Tongue (tissue), 2 donors: ENCODE data around the gene SSR1. TPM values are rescaled to one million over a fixed set of nuclear protein-coding genes. Genes with fewer than 3 reads are reported as not detected.

Experiments used
- DNase-seq: peaks from one replicate; pipeline ENCODE4 v3.0.0-alpha.2; 2015
- total RNA-seq: library from RNA; depleted of rRNA; stranded (reverse); fragments of >200 nt; gene quantifications from one replicate; pipeline ENCODE4 v1.2.3, GENCODE V29; 2014

SSR1 gene
- total RNA-seq, 1 donor from 2014 or later: 60.5 TPM

DNA sequence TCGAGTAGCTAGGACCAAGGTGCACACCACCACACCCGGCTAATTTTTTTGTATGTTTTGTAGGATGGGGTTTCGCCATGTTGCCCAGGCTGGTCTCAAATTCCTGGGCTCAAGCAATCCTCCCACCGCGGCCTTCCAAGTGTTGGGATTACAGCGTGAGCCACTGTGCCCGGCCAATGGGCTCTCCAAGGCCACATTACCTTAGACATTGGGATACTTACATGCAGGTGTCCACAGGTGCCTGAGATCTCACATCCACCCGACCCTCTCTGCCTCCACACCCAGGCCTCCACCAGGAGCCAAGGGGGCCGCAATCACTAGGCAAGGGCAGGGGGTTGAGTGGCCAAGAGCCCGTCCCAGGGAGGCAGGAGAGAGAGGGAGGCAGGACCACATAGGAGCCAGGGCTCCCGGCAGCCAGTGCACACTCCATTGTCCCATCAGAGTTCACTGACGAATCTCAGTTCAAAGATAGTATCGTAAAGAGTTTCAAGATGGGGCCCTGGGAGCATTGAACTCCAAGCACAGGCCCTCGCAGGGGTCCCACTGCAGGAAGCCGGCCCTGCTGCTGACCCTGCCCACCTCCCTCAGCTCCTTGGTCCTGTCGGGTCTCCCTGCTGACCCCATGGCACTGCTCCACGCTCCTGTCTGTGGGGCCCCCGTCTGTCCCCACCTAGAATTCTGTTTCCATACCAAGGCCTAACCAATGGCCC lies 55.3 kb downstream of the SSR1 start:
- no peak for DNase-seq

DNA sequence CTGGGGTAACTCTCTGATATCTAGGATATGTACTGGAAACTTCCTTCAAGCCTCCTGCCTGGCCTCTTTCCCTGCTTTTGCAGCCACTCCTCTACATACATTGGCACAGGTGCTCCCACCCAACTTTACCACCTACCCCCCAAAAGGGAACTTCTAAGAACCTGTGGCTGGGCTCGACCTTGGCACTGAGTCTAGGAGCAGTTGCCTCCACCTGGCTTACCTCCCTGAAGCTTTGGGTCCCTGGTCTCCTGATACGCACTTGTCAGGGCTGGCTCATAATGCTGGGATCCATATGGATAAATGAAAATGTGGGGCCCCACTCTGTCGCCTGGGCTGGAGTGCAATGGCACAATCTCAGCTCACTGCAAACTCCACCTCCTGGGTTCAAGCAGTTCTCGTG lies 56.2 kb downstream of the SSR1 start:
- no peak for DNase-seq

DNA sequence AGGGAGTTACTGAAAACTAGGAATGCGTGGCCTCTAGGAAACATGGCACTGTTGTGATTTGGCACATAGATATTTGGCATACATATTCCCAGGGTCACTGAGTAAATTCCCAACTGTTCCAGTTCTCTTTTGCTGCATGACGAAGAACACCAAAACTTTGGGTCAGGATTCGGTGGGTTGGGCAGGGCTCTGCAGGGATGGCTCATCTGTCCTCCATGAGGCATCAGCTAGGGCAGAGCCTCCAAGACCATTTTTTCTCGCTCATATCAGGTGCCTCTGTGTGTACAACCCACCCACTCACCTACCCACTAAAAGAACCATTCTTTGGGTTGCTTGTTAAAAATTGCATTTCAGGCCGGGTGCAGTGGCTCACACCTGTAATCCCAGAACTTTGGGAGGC lies 57.1 kb downstream of the SSR1 start:
- DNase-seq: no peak

DNA sequence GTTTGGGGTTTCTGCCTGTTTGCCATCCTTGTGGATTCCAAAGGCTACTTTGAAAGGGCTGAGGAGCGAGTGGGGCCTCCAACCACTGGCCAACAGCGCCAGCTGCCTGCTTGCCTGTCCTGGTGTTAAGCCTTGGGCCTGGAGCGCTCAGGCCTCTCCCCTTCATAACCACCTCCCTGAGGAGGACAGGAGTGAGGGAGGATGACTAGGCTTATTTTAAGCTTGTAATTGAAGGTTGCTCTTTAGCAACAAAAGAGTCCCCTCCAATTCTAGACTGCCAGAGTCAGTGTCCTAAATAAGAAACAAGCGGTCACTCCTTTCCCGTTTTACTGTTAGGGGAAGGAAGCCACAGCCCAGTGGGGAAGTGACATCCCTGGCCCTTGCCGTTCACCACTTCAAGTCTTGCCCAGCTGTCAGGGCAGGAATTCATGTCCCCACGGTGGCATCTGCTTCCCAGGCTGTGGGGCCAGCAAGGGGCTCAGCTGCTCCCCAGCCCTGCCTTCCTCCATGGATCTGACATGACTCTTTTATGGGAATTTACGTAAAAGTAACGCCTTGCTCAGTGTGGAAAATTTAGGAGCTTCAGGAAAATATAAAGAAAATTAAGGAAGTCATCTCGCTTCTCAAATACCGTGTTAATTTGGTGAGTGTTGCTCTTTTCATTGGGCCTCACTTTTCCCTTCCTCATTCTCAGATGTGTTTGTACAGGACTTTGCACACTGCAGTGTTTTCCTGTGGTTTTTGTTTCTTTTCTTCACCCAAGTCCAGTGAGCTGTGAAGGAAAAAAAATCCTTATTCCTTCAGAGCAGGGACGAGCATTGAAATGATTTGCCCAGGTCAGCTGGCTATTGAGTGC lies 57.8 kb downstream of the SSR1 start:
- peak; percentile 83 for DNase-seq

DNA sequence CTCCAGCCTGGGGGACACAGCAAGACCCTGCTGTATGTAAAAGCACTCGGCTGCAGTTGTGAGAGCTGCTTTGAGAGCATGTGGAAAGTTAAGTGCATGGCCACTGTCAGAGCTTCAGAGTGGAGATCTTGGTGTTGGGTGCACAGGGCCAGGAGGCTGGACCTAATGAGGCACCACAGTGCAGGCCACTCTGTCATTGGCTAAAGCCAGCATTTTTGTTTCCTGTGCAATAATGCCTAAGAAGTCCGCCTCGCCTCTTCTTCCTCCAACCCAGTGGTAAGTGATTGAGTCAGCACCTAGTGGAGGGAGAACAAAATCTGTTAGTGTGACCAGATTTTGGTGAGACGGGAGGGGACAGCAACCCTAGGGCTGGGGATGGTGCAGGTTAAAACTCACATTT lies 60.6 kb downstream of the SSR1 start:
- no peak for DNase-seq

DNA sequence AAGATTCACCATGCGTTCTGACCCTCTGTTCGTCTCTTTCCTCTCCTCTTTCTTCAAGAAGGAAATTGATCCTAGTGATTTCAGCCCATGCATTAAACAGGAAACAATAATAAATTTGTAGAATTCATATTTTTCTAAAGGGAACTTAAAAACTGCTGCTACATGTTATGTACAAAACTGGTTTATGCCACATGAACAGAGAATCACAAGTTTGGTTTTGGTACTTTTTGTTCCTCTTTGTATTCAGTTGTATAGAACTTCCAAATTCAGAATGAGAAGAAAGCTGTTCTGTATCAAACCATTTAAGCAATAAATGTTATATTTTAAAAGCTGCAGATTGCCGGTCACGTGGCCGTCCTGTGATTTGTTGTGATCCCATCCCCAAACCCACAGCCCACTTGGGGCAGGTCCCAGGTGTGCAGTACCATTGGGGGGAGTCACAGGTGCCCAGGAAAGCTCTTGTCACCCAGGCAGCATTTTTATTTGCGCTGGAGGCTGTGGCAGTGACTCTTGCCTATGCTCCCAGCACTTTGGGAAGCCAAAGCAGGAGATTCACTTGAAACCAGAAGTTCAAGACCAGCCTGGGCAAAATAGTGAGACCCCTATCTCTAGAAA lies 61.2 kb downstream of the SSR1 start:
- no peak for DNase-seq

DNA sequence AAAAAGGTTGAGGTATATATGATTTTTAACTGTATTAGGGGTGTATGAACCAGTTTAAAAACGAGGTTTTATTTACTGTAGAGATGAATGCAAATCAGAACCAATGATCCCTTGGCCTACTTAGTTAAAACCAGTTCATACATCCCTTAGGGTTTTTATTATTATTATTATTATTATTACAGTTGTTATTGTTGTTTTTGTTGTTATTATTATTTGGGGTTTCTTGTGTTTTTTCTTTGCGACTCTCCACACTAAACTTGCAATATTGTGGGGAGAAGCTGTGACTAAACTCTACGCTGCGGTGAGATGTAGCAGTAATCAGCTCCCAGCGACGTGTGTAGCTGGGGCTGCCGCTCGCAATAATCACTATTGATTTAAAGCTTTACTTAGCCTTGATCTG lies 62.2 kb downstream of the SSR1 start:
- DNase-seq: no peak

DNA sequence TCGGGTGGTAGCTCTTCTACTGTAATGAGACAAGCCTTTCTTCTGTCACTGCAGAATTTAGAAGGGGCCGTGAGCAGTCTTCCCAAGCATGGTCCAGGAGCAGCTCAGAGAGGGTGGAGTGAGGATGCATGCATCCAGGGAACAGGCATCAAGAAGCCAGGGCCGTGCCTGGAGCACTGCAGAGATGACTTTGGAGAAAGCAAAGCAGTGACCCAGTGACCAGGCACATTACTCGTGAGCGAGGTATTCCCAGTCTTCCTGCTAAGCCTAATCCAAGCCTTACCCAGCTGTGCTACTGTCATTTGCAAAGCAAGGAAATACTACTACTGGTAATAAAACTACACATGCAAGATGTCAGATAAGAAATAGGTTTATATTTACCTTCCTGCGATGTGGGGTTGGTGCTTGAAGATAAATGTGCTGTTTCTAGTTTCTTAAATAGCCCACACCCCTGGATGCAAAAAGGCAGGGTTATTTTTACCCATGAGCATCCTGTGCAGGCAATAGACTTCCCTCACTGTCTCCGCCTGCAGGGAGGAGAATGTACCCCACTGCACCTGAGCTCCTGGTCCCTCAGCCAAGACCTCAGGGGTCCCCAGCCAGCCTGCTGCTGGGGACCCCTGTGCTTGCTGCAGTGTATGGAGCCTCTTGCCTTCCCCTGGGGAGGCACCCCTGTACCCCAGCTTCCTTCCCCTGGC lies 62.9 kb downstream of the SSR1 start:
- no peak for DNase-seq

DNA sequence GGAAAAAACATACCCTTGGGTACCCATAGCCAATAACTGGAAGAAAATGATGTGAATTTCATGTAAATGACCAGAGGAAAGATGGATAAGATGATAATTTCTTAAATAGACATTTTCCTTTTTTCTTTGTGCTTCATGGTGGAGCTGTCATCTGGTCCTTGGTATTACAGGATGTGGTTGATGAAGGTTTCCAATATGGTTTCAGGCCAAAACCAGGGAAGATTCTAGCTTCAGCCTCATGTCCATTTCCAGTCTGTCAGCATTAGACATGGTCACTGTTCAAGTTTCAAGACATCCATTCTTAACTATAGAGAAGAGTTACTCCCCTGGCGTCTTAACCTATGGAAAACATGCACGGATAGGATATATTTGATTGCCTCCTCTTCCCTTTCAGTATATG lies 63.6 kb downstream of the SSR1 start:
- no peak for DNase-seq

DNA sequence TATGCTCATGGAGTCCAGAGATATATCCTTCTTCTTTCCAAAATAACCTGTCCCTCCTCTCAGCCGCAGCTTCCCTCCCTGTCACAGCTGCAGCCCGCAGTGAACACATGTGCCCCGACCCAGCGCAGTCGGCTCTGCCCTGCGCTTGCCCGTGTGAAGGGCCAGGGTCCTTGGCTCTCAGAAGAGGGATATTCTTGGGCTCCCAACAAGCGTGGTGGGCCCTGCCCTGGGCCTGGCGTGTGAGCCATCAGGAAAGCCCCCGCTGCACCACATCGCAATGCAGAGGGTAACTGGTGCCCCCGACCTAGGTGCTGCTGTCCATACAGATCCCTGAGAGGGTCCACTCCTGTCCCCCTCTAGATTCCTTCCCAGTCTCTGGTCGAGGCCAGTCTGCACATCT lies 65.2 kb downstream of the SSR1 start:
- no peak for DNase-seq

DNA sequence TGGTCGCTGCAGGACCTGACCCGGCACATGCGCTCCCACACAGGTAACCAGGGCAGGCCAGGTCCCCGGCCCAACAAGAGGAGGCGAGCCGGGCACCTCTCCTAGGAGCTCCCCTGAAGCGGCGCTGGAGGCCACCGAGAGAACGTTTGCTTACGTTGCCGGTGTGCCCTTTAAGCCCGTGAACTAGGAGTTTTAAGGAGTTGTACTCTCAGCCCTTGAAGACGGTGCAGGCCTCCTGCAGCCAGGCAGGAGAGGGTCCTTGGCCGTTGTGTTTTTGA lies 65.9 kb downstream of the SSR1 start:
- DNase-seq: no peak

DNA sequence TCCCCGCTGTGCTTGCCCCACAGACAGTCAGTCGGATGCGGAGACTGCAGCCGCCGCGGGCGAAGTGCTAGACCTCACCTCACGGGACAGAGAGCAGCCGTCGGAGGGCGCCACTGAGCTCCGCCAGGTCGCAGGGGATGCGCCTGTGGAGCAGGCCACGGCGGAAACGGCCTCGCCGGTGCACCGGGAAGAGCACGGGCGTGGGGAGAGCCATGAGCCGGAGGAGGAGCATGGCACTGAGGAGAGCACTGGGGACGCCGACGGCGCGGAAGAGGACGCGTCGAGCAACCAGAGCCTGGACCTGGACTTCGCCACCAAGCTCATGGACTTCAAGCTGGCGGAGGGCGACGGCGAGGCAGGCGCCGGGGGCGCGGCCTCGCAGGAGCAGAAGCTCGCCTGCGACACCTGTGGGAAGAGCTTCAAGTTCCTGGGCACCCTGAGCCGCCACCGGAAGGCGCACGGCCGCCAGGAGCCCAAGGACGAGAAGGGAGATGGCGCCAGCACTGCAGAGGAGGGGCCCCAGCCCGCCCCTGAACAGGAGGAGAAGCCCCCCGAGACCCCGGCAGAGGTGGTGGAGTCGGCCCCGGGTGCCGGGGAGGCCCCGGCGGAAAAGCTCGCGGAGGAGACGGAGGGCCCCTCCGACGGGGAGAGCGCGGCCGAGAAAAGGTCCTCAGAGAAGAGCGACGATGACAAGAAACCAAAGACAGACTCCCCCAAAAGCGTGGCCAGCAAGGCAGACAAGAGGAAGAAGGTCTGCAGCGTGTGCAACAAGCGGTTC lies 66.4 kb downstream of the SSR1 start:
- no peak for DNase-seq

DNA sequence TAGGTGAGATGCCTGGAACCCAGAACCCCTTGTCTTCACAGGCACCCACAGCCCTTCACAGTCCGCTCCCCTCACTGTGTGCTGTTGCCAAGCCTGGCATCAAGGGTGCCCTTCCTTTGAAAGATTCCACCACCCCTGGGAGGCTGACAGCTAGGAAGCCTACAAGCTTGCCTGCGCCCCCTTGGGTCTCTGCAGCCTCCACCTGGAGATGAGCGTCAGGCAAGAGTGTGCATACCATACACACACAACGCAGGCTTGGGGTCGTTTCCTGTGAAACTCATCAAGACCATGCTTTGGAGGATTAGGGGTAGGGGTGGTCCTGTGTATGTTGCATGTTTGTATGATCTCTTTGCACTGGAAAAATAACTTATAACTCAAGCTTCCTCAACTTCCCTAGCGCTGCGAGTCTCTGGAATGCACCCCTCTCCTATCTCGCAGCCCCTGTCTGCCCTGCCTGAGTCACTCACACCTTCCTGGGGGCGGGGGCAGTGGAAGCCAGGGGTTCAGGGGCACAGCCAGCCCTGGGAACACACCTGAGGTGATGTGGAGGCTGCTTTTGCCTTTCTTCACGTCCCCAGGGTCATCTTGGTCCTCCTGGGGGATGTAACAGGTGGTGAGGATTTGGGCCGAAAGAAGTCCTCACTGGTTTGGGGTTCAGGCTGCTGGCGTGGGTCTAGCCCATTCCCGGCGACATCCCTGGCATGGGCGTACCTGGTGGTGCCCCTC lies 67.2 kb downstream of the SSR1 start:
- no peak for DNase-seq

DNA sequence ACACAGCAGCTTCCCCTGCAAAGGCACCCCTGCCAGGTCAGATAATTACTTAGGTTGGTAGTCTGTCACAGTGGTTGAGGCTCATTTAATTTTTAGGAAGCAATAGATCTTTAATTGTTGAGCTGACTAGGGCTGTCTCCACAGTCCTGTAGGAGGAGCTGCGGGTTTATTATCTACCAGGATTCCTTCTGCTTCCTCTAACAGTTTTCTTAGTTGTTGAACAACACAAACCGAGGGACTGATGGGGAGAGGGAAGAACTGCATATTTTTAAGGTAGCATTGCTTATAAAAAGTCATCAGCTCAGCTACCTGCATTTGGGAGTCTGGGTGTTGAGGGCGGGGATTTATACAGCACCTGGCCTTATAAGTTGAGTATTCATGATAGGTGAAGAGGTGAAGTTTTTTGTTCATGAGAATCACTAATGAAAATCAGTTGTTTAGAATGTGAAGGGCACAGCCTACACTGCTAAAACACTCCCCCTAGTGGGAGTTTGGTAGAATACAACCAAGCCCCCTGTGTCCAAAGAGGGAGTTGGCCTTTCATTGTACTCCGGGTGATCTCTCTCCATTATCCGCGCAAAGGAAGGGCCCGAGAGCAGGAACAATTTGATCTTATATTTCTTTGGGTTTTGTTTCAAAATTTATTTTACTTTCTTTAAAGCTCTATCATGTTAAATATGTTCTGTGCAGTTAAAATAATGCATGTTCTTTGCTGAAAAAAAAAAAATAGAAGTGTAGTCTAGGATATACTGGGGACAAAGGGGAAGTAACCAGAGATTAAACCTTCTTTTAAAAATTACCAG lies 69.6 kb downstream of the SSR1 start:
- DNase-seq: peak; percentile 86

DNA sequence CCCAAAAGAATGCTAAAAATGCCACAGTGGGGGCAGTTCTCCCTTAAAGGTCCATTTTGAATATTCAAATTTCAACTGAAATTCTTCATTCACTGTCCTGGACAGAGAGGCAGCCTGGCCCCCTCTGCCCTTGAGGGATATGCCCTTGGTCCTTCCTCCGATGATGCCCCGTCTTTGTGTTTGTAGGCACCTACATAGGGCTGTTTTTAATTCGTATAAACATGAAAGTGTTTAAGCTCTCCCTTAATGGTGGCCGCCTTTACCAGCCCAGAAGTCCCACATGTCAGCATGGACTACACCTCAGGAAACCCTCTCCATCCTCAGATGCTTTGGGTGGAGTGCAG lies 70.2 kb downstream of the SSR1 start:
- DNase-seq: no peak

DNA sequence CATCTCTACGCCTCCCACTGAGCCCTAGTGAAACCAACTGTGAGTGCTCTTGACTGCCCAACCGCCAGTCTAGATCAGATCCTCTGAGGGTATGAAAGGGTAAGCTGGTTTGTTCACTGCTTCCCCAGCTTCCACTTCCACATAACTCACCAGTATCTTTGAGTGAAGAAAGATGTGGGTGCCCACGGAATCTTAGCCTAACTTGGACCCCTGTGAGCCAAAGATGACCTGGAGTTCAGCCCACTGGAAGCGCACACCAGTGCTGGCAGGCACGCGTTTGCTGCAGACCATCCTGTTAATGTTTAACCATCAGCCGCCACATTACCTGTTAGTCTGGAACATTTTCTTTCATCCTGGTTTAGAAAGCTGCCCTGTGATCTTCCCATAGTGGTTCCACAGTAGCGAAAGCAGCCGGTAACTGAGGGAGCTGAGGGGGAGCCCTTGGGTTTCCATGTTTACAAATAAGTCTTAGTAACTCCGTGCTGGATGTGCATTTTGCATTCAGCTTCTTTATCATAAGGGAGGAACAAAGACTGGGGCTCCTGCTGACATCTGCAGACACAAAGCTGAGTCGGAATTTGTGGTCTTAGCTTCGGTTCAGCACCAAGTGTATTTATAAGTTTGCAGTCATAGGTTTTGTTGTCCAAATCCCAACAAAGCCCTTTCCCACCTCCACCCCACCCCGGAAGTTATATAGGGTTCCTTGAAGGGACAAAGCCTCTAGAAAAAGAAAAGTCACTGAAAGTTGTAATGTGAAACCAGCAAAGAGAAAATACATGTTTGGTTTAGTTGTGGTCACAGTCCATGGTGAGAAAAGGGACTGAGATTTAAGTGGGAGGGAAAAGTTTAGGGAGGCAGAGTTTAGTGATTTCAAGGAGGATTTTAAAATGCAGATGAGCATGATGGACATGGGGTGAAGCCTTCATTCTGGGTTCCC lies 71.0 kb downstream of the SSR1 start:
- DNase-seq: no peak

DNA sequence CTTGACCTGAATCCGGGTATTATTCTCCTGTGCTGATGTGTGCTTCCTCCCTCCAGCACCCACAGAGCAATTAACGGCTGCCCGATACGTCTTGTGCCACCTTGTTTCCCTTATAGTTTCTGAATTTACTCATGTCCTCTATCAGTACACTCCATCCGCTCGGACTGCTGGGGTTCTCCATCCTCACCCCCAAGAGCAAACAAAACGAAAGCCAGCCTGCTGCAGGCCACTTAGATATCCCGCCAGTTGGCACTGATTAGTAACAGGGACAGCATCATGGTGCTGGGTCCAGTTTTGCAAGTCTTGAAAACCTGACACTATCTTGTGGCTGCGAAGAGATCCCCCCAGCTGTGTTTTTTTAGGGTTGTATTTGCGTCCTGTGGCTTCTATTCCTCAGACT lies 71.8 kb downstream of the SSR1 start:
- no peak for DNase-seq

DNA sequence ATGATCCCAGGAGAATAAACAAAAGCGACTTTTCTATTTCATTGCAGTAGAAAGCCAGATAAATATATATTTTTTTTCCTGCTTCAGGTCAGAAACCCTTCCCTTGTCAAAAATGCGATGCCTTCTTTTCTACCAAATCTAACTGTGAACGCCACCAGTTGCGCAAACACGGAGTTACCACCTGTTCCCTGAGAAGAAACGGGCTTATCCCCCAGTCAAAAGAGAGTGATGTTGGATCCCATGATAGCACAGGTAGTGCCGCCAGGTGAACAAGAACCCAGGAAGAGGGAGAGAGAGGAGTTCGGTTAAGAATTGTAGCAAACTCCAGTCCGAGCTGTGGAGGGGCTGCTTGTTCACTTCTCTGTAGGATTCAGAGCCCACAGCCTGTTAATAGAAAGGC lies 72.6 kb downstream of the SSR1 start:
- DNase-seq: no peak

DNA sequence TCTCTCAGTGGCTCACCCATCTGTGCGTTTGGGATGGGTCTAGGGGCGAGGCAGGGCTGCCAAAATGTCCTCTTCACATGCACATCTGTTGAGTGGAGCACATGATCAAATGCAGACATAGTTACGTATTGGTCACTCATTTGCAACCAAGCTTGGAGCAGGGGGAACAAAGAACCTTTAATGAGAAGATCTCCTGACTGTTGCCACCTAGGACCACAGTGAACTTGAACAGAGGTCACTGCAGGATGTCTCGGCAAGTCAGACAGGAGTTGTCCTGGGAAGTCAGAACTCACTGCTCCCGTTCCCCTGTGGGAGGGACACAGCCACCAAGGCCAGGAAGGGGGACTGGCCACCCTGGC lies 73.4 kb downstream of the SSR1 start:
- no peak for DNase-seq
